ENCODE measurements around the gene SLC25A47.

SLC25A47 gene

GRCh38 chr14:100292776-100293461 lies 30.2 kb upstream of the SLC25A47 start:
- Mint-ChIP-seq H3K36me3 (ENCODE audit: low read depth) (peaks cover 16% of the 10 kb centered on the region), H3K4me1 (peaks cover 35% of the 10 kb centered on the region), H3K27ac (no peak overlapping the region), H3K27me3 (ENCODE audit: low read depth, poor library complexity) (no peaks in the 10 kb centered on the region), H3K9me3 (no peaks in the 10 kb centered on the region), H3K4me3 (no peak overlapping the region)
- no peak for DNase-seq
- TF ChIP-seq CTCF (IDR thresholded peaks at IDR 0.05), result no peak

GRCh38 chr14:100293497-100294212 lies 29.5 kb upstream of the SLC25A47 start:
- H3K27ac Mint-ChIP-seq, result no peak overlapping the region

GRCh38 chr14:100294213-100294962 lies 28.8 kb upstream of the SLC25A47 start:
- Mint-ChIP-seq H3K4me3 (peak overlapping the region; percentile 10), H3K9me3 (no peaks in the 10 kb centered on the region), H3K27ac (peak overlapping the region; percentile 93), H3K27me3 (ENCODE audit: low read depth, poor library complexity) (no peaks in the 10 kb centered on the region), H3K36me3 (ENCODE audit: low read depth) (peaks cover 20% of the 10 kb centered on the region), H3K4me1 (peaks cover 33% of the 10 kb centered on the region)
- no peak for TF ChIP-seq CTCF (IDR thresholded peaks at IDR 0.05)
- no peak for DNase-seq

More at GRCh38 chr14:100293497-100294212, 29.5 kb upstream of the SLC25A47 start:
- no peak for DNase-seq
- no peak overlapping the region for H3K4me3 Mint-ChIP-seq
- peaks cover 19% of the 10 kb centered on the region for H3K36me3 Mint-ChIP-seq (ENCODE audit: low read depth)
- H3K4me1 Mint-ChIP-seq, result peaks cover 35% of the 10 kb centered on the region
- H3K9me3 Mint-ChIP-seq, result no peaks in the 10 kb centered on the region
- no peaks in the 10 kb centered on the region for H3K27me3 Mint-ChIP-seq (ENCODE audit: low read depth, poor library complexity)
- no peak for TF ChIP-seq CTCF (IDR thresholded peaks at IDR 0.05)

- no peak for DNase-seq
- TF ChIP-seq CTCF (IDR thresholded peaks at IDR 0.05), result no peak
- H3K36me3 Mint-ChIP-seq (ENCODE audit: low read depth), result peaks cover 22% of the 10 kb centered on the region
These were observed 28.2 kb upstream of the SLC25A47 start for GRCh38 chr14:100294963-100295330.

DNA sequence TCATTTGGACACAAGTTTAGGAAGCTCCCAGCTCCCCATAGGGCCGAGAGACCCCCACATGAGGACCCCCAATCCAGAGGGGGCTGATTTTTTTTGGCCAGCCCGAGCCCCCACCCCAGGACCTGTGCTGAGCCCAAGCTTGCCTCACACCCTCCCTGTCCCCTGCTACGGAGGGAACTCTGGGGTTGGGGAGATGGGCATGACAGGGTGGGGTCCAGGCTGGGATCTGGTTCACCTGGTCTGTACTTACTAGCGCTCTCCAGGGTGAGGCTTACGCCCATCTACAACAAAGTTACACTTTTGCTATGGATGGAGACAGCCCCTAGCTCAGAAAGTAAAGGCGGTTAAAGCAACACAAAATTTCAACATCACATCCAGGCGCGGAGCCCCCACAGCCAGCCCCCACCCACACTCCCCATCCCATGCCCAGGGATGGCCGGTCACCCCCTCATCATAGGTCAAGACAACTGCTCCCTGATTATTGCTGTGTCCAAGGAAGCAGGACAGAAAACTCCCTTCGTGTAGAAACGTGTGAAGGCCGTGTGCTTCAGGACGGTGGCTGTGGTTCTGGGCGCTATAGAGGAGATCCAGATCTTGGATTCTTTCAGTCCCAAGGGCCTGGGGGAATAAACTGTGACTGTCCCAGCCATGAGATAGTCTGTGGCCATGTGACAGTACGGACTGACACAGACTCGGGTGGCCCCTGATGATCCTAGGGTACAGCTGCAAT lies 27.6 kb upstream of the SLC25A47 start:
- no peaks in the 10 kb centered on the region for H3K9me3 Mint-ChIP-seq
- no peak overlapping the region for H3K27ac Mint-ChIP-seq
- H3K27me3 Mint-ChIP-seq (ENCODE audit: low read depth, poor library complexity), result no peaks in the 10 kb centered on the region
- peaks cover 27% of the 10 kb centered on the region for H3K4me1 Mint-ChIP-seq
- no peak overlapping the region for H3K4me3 Mint-ChIP-seq
- DNase-seq, result no peak
- peaks cover 22% of the 10 kb centered on the region for H3K36me3 Mint-ChIP-seq (ENCODE audit: low read depth)
- TF ChIP-seq CTCF (IDR thresholded peaks at IDR 0.05), result no peak

More at GRCh38 chr14:100294963-100295330, 28.2 kb upstream of the SLC25A47 start:
- Mint-ChIP-seq H3K4me1 (peaks cover 33% of the 10 kb centered on the region), H3K27me3 (ENCODE audit: low read depth, poor library complexity) (no peaks in the 10 kb centered on the region), H3K9me3 (no peaks in the 10 kb centered on the region), H3K27ac (no peak overlapping the region), H3K4me3 (no peak overlapping the region)

Measured in nephron progenitor cell (in vitro differentiated cells).